MCF 10A (cell line): ENCODE measurements around the gene HAND2. TPM values are rescaled to one million over a fixed set of nuclear protein-coding genes. Genes with fewer than 3 reads are reported as not detected.

Experiments used
- BruUV-seq: library from RNA; stranded (reverse); fragments of 400-500 nt; replicated peaks from 2 replicates; lab custom pipeline; 2021; lab: Mats Ljungman, UMichigan
- CTCF ChIA-PET: fragments of 300-600 bp; sonication (Branson Sonifier 250); formaldehyde crosslinking; extraction: SDS; loops from one replicate; lab custom pipeline; 2021; ENCODE audit warnings: antibody characterized with exemption, inconsistent platforms; lab: Yijun Ruan, JAX
- POLR2A ChIA-PET: fragments of 300-600, 350-650 bp; sonication (Branson Sonifier 250); formaldehyde crosslinking; extraction: SDS; loops from one replicate; lab custom pipeline; 2020; ENCODE audit warnings: antibody characterized with exemption, inconsistent platforms; lab: Yijun Ruan, JAX
- DNase-seq: peaks from one replicate; pipeline ENCODE4 v3.0.0-alpha.2; 2018; ENCODE audit not compliant: unreplicated experiment
- H3K27ac Mint-ChIP-seq: one replicate; pipeline ENCODE4 v1.8.0; 2022; ENCODE audit warnings: mild to moderate bottlenecking, low read depth, mixed read lengths; ENCODE audit not compliant: unreplicated experiment
- H3K27me3 Mint-ChIP-seq: one replicate; pipeline ENCODE4 v1.8.0; 2022; ENCODE audit warnings: mixed read lengths; ENCODE audit not compliant: insufficient read depth, unreplicated experiment
- H3K36me3 Mint-ChIP-seq: one replicate; pipeline ENCODE4 v1.8.0; 2022; ENCODE audit warnings: mild to moderate bottlenecking, moderate library complexity, mixed read lengths; ENCODE audit not compliant: insufficient read depth, unreplicated experiment
- H3K4me1 Mint-ChIP-seq: one replicate; pipeline ENCODE4 v1.8.0; 2022; ENCODE audit warnings: mixed read lengths; ENCODE audit not compliant: insufficient read depth, unreplicated experiment
- H3K4me3 Mint-ChIP-seq: one replicate; pipeline ENCODE4 v1.8.0; 2022; ENCODE audit warnings: mild to moderate bottlenecking, moderate library complexity, mixed read lengths; ENCODE audit not compliant: unreplicated experiment
- H3K9me3 Mint-ChIP-seq: one replicate; pipeline ENCODE4 v1.8.0; 2022; ENCODE audit warnings: mixed read lengths; ENCODE audit not compliant: unreplicated experiment
- intact Hi-C: fragments of 100-400 bp; cut with micrococcal nuclease; formaldehyde crosslinking; loops from 2 replicates; pipeline ENCODE4 v1.14.1; 2022
- total RNA-seq: library from RNA; stranded (reverse); gene quantifications from 2 replicates; pipeline ENCODE4 v1.2.3, GENCODE V29; 2022
- TF ChIP-seq, protein P1 (sequence below): fragments of 200-600 bp; IDR thresholded peaks from one replicate; pipeline ENCODE4 v1.8.0; 2022; ENCODE audit warnings: antibody characterized with exemption, mild to moderate bottlenecking; ENCODE audit not compliant: unreplicated experiment

The HAND2 gene
- total RNA-seq, 1 experiment from 2014 or later, result not detected

DNA sequence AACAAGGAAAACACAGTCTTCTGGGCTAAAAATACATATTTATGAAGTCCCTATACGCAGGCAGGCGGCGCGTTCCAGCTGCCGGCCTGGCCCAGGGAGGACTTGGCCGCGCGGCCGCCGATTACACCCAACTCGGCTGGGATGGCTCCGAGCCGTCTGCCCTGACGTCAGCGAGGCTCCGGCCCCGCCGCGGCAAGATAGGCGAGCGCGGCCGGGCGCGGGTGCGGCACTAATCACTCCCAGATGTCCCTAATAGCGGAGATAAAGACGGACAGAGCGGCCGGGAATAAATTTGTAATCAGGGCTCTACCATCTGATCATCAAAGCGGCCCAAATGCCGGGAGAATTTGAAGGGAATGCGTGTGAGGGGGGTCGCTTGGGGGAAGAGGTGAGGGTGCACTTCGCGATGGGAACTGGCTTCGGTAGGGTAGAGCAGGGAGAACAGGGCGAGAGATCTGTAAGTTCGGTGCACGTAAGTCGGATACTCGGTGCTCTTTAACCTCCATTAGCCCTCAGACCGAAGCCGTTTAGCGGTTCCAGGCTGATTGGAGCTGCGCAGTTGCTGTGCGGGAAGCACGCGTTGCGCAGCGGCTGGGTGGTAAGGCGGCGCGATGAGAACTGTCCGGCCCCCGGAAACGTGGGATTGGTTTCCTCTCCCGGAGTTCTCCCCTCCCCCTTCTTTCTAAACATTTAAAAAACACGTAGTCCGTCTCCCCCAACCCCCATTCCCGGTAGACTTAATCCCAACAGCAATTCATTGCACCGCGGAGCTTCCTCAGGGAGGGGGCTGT lies 7.7 kb downstream of the HAND2 start:
- H3K4me1 Mint-ChIP-seq, result no peaks in the 10 kb centered on the region
- intact Hi-C loops, result no loop called here
- peaks cover 5% of the 10 kb centered on the region for H3K9me3 Mint-ChIP-seq
- no peak for DNase-seq
- CTCF ChIA-PET, result interaction anchor here (0.5 kb wide), 1 partner anchor 834 kb away, joined by 3 read pairs; no protein-coding TSS in a partner anchor
- H3K27me3 Mint-ChIP-seq, result no peaks in the 10 kb centered on the region
- TF ChIP-seq, protein P1, sequence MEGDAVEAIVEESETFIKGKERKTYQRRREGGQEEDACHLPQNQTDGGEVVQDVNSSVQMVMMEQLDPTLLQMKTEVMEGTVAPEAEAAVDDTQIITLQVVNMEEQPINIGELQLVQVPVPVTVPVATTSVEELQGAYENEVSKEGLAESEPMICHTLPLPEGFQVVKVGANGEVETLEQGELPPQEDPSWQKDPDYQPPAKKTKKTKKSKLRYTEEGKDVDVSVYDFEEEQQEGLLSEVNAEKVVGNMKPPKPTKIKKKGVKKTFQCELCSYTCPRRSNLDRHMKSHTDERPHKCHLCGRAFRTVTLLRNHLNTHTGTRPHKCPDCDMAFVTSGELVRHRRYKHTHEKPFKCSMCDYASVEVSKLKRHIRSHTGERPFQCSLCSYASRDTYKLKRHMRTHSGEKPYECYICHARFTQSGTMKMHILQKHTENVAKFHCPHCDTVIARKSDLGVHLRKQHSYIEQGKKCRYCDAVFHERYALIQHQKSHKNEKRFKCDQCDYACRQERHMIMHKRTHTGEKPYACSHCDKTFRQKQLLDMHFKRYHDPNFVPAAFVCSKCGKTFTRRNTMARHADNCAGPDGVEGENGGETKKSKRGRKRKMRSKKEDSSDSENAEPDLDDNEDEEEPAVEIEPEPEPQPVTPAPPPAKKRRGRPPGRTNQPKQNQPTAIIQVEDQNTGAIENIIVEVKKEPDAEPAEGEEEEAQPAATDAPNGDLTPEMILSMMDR, result no peak
- no TSS peak for BruUV-seq
- H3K4me3 Mint-ChIP-seq, result no peak overlapping the region
- POLR2A ChIA-PET, result no interaction called here
- H3K27ac Mint-ChIP-seq, result no peak overlapping the region
- H3K36me3 Mint-ChIP-seq, result peaks cover 6% of the 10 kb centered on the region

DNA sequence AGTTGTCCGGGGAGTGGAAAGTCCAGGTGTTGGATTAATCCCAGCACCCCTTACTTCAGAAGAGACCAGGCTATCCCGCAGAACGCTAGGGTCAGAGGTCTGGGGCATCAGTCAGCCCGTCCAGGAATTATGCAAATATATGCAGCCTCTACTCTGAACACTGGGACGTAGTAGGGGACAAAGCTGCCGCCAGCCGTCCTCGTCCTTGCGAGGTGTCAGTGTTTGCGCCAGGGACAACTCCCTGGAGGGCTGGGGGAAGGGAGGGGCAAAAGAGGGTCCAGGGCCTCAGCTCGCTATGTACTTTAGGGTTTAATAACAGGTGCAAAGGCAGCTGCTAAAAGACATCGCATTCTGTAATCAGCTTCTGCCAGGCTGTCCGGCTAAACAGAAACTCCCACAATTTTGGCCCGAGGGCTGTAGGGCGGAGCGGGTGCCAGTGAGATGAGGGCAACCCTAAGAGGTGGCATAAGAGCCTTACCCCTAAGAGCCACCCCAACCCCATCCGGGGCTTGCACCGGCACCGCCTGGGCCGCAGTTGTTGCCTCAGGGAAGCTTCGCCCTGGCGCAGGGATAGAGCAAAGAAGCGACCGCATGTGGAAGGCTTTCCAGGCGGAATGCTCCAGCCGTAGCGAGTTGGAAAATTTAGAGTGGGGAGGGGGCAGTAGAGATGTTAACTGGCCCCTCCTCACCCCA lies 8.4 kb downstream of the HAND2 start:
- CTCF ChIA-PET, result no interaction called here
- no peak overlapping the region for H3K4me3 Mint-ChIP-seq
- intact Hi-C loops, result no loop called here
- peaks cover 5% of the 10 kb centered on the region for H3K9me3 Mint-ChIP-seq
- H3K36me3 Mint-ChIP-seq, result peaks cover 6% of the 10 kb centered on the region
- DNase-seq, result no peak
- TF ChIP-seq, protein P1, result no peak
- H3K27ac Mint-ChIP-seq, result no peak overlapping the region
- no peaks in the 10 kb centered on the region for H3K4me1 Mint-ChIP-seq
- no TSS peak for BruUV-seq
- POLR2A ChIA-PET, result no interaction called here
- peaks cover 2% of the 10 kb centered on the region for H3K27me3 Mint-ChIP-seq

DNA sequence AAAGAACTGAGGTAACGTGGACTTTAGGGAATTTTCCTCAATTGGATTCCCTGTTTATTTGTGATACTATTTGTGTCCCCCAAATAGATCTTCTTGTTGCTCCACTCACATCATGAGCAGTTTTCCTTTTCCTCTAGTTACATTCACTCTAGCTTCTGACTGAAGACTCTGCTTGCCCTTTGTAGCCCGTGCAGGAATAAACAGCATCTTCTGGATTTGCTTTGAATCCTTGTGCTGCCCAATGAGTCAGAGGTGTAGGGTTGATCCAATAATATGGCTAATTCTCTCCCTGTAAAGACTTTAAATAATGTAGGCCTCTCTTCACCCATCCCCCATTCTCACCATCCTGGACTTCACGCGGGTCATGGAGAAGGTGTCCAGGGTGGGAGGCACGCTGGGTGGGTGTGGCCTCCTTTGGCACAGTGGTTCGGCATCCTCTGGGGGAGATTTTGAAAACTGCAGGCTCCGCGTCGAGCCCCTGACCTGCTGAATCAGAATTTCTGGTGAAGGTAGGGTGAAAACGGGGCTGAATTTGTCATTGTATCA lies 9.0 kb downstream of the HAND2 start:
- ChIA-PET POLR2A (no interaction called here), CTCF (no interaction called here)
- TF ChIP-seq, protein P1, result no peak
- intact Hi-C loops, result loop anchor here (1.0 kb wide), 1 partner anchor 33 kb away; no protein-coding TSS in a partner anchor
- Mint-ChIP-seq H3K36me3 (peaks cover 6% of the 10 kb centered on the region), H3K27me3 (peaks cover 7% of the 10 kb centered on the region), H3K4me1 (no peaks in the 10 kb centered on the region), H3K9me3 (peaks cover 7% of the 10 kb centered on the region), H3K27ac (no peak overlapping the region), H3K4me3 (no peak overlapping the region)
- DNase-seq, result no peak
- no TSS peak for BruUV-seq
